NCI-H1694 (cell line): ENCODE data around the gene NAPEPLD.
"Not testable (repeated sequence)": the region's sequence is repeated elsewhere in the genome, so short reads cannot be mapped to it uniquely, and the experiment has no call there.

Source experiments
- DNase-seq: peaks from one replicate; lab custom pipeline; 2025; lab: John Stamatoyannopoulos, UW

NAPEPLD gene

GRCh38 chr7:103148994-103149807, at the start of gene NAPEPLD:
Gene NAPEPLD (minus strand): TSS chr7:103149099. CDS start chr7:103128776, 20,323 bp downstream.
- DNase-seq = peak; percentile 65

- not testable (repeated sequence) for DNase-seq
These were observed 49.2 kb upstream of the NAPEPLD start for GRCh38 chr7:103198079-103198478.

GRCh38 chr7:103195364-103195763, 46.5 kb upstream of the NAPEPLD start:
- not testable (repeated sequence) for DNase-seq

- peak; percentile 42 for DNase-seq
These were observed 23.7 kb upstream of the NAPEPLD start for GRCh38 chr7:103172415-103173146.

- DNase-seq = peak; percentile 42
These were observed 23.0 kb upstream of the NAPEPLD start for GRCh38 chr7:103171695-103172414.

- not testable (repeated sequence) for DNase-seq
These were observed 18.1 kb upstream of the NAPEPLD start for GRCh38 chr7:103166921-103167544.

- DNase-seq = not testable (repeated sequence)
These were observed 14.4 kb upstream of the NAPEPLD start for GRCh38 chr7:103163087-103163825.

- not testable (repeated sequence) for DNase-seq
These were observed 13.7 kb upstream of the NAPEPLD start for GRCh38 chr7:103162641-103163040.

- not testable (repeated sequence) for DNase-seq
These were observed 13.2 kb upstream of the NAPEPLD start for GRCh38 chr7:103161998-103162616.

GRCh38 chr7:103159072-103159471, 10.2 kb upstream of the NAPEPLD start:
- not testable (repeated sequence) for DNase-seq

- DNase-seq = not testable (repeated sequence)
These were observed 6.6 kb upstream of the NAPEPLD start for GRCh38 chr7:103155331-103156024.

GRCh38 chr7:103154042-103154441, 5.1 kb upstream of the NAPEPLD start:
- no peak for DNase-seq

- not testable (repeated sequence) for DNase-seq
These were observed 4.1 kb upstream of the NAPEPLD start for GRCh38 chr7:103152744-103153617.

- DNase-seq = not testable (repeated sequence)
These were observed 3.2 kb upstream of the NAPEPLD start for GRCh38 chr7:103151993-103152676.

GRCh38 chr7:103150192-103150591, 1.3 kb upstream of the NAPEPLD start:
- no peak for DNase-seq

GRCh38 chr7:103149808-103150180, 895 bp upstream of the NAPEPLD start:
- no peak for DNase-seq

- DNase-seq = no peak
These were observed 537 bp downstream of the NAPEPLD start for GRCh38 chr7:103148131-103148993.
